ENCODE data around the gene WASHC4.
"Not testable (repeated sequence)": the region's sequence is repeated elsewhere in the genome, so short reads cannot be mapped to it uniquely, and the experiment has no call there.

WASHC4 gene

DNA sequence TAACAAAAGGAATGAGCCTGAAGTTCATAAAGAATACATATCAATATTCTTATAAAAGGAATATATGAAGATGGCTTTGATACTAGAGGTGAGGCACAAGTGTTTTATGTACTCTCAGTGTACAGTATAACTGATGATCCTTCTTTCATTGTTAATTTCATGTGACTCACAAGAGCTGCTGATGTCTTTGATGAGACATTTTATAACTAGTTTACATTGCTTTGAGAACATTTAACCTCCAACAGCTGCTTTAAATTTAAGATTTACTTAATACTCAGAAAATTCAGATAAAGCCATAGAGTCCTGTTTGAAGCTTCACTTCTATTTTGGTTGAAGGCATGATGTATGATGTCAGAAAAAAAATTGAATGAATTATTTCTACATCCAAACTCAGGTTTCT is 59.8 kb downstream of the WASHC4 start:
- no peak for DNase-seq (ENCODE audit: low read depth)

DNA sequence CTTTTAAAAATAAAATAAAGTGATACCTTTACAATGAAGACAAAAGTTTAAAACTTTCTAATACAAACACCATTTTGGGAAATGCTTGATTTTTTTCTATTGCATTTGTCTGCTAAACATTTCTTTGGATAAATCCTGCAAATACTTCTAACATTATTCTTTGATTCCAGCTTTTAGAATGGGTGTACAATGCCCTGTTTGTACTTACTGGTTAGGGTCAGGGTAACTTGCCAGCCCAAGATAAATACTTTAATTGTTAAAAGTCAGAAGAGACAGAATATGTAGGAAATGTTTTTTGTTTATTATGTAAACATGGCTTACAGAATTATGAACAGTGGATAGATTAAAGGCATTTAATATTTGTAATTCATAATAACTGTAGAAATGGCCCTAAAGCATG is 60.5 kb downstream of the WASHC4 start:
- no peak for DNase-seq (ENCODE audit: low read depth)

DNA sequence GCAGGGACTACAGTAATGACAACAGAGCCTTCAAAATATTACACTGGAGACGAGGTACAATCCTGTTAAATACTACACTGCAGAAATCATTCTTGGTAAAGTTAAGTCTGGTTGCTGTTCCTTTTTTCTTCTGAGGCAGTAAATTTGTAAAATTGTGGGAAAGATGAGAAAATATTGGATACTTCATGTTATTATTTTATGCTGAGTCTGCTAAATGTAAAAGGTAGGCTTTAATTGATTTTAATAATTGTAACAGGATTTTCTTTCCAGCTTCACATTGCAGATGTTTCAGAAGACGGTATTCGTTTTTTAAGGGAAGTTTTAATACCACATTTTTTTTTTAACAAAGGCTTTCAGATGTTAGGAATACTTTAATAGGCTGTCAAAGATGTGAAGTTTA is 62.6 kb downstream of the WASHC4 start:
- DNase-seq (ENCODE audit: low read depth), result no peak

DNA sequence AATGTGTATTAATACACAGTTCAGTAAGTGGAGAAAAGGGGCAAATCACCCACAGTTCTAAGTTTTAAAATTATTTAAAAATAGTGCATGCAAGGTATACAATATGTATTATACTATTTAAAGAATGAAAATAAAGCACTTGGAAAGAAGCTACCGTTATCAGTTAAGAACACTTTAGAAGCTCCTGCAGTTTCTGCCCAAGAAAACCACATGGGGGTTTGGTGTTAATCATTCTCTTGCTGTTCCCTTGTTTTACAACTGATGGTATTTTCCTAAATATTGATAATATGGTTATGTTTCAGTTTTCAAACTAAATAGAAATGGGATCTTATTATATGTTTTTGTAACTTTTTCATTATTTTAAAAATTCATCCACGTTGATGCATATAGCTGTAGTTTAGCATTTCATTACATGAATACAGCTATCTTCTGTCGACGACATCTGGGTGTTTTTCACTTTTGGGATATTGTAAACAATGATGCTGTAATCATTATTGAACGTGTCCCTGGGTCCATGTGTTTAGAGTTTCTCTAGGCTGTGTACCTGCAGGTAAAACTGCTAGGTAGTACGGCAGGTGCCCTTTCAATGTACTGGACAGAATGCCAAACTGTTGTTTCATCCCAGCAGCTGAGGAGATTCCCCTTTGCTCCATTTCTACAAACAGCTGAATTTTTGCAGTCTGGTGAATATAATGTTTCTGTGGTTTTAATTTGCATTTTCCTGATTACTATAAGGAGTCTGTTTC is 64.3 kb downstream of the WASHC4 start:
- no peak for DNase-seq (ENCODE audit: low read depth)

DNA sequence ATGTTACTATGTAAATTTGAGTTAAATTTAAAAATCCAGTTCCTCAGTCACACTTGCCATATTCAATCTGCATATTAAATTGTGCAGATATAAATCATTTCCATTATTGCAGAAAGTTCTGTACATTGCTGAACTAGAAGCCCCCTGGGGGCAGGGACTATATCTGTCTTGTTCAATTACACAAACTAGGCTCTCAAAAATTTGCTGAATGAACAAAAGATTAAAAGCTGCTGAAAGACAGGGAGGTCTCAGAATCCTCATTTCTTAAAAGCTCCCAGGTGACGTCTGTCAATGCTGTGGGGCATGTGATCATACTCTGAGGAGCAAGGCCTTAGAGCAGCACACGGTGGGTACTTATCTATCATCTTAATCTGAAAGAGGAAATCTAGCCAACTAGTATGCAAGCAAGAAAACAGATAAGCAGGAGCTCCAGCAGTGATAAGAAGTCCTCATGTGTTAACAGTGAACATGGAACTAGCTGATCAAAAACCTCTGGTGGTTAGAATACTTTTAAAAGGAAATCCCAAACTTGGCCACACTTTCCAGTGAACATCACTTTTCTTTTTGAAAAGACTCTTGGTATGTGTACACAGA is 68.0 kb downstream of the WASHC4 start:
- DNase-seq (ENCODE audit: low read depth), result no peak

DNA sequence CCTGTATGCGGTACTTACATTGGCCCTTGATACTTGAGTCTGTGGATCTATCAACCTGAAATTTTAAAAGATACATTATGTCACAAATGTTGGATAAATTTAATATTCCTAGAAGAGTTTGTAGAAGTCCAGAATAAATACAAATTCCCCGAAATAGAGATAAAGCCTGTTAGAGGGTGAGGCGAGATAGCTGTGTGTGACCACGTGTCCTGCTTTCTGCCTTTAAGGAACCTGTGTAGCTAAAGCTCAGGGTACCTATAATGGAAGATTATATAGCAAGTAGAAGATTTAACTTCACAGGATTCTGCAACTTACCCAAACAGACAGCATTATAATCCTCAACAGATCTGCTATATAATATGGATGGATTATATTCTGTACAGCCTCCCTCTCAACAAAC is 69.7 kb downstream of the WASHC4 start:
- DNase-seq (ENCODE audit: low read depth), result no peak

DNA sequence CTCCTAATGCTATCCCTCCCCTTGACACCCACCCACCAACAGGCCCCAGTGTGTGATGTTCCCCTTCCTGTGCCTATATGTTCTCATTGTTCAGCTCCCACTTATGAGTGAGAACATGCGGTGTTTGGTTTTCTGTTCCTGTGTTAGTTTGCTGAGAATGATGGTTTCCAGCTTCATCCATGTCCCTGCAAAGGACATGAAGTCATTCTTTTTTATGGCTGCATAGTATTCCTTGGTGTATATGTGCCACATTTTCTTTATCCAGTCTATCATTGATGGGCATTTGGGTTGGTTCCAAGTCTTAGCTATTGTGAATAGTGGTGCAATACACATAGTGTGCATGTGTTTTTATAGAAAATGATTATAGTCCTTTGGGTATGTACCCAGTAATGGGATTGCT is 71.6 kb downstream of the WASHC4 start:
- not testable (repeated sequence) for DNase-seq (ENCODE audit: low read depth)

DNA sequence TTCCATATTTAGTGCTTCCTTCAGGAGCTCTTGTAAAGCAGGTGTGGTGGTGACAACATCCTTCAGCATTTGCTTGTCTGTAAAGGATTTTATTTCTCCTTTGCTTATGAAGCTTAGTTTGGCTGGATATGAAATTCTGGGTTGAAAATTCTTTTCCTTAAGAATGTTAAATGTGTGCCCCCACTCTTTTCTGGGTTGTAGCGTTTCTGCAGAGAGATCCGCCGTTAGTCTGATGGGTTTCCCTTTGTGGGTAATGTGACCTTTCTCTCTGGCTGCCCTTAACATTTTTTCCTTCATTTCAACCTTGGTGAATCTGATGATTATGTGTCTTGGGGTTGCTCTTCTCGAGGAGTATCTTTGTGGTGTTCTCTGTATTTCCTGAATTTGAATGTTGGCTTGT is 75.9 kb downstream of the WASHC4 start:
- DNase-seq (ENCODE audit: low read depth), result not testable (repeated sequence)

DNA sequence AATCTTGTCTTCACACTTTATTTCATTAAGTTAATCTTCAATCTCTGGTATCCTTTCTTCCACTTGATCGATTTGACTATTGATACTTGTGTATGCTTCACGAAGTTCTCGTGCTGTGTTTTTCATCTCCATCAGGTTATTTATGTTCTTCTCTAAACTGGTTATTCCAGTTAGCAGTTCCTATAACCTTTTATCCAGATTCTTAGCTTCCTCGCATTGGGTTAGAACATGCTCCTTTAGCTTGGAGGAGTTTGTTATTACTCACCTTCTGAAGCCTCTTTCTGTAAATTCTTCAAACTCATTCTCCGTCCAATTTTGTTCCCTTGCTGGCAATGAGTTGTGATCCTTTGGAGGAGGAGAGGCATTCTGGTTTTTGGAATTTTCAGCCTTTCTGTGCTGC is 76.4 kb downstream of the WASHC4 start:
- DNase-seq (ENCODE audit: low read depth), result not testable (repeated sequence)

DNA sequence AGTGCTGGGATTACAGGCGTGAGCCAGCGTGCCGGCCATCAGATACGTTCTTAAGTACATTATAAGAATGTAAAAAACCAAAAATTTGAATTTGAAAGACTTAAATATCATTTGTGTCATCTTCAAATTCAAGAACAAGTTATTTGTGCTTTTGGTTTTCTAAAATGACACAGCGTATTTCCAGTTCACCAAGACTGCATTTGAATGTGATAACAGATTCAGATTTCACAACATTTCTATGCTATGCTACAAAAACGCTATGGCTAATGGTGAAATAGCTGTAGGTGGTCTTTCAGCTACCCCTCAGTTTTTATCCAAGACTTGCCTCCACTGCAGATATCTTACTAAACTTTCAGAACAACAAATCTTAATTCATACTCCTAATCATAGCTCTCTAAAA is 81.8 kb downstream of the WASHC4 start:
- no peak for DNase-seq (ENCODE audit: low read depth)

DNA sequence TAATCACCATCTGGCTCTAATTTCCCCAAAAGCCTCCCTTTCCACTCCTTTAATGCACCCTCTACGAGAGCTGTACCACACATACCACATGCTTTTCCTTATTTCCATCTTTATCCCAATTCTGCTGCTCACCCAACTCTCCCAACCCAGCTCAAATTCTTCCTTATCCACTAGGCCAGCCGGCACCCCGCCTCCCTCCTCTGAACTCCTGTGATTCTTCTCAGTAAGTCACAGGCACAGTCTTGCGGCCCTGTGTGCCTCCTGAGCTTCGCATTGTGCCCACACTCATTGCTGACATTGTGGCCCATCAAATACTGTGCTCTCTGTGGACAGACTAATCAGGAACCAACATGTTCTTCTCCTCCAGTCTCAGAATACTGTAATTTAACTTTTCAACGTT is 83.0 kb downstream of the WASHC4 start:
- DNase-seq (ENCODE audit: low read depth), result no peak

DNA sequence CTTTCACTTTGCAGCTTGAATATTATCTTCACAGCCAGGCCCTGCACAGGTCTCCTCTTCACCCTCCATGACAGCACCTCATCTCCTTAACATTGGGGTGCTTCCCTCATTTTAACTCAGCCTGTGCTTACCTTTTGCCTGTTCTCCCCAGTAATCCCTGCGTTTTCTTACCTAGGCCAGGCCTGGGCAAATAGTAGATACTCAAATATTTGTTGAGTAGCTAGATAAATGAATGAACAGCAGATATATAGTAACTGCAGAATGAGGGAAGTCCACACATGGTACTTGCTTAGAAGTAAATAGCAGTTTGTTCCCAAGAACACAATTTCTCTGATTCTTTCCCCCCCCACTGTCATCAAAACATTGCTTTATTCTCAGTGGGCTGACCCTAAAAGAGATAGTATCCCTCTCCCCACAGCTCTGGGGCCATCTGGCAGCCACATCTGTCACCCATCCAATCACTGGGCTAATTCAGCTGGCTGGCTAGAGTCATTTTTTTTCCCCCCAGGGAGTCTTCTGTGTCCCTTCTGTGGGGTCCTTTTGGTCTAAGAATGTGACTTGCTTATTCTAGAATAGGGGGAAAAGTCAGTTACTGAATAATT is 85.2 kb downstream of the WASHC4 start:
- DNase-seq (ENCODE audit: low read depth), result no peak

DNA sequence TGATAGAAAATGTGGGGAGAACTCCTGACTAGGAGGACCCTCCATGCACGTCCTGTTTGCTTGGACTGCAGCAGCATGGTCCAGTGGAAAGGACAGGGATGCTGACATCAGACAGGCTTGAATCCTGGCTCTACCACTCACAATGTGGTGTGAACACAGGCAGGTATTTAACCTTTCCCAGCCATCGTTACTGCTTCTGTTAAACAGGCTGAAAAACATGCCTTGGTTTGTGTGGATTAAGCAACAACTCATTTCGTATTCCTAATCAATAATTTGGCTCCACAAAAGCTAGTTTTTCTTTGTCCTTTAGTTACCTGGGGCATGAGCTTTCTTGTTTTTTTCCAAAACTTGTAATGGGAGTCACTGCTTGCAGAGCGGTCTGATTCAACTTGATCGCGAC is 87.4 kb downstream of the WASHC4 start:
- DNase-seq (ENCODE audit: low read depth), result no peak

DNA sequence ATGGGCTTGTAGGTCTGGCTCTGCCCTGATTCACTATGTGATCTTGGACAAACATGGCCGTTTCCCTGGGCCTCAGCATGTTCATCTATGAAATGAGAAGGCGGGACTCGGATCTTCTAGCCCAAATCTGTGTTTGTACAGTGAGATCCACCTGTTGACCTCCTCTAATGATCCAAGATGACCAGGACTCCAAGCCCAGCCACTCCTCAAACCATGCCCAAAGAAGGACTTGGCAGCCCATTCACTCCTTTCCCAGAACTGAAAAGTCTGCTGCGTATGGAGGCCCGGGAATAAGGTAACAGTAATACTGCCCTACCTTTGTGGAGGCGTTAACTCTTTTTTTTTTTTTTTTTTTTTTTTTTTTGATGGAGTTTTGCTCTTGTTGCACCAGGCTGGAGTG is 88.6 kb downstream of the WASHC4 start:
- no peak for DNase-seq (ENCODE audit: low read depth)

DNA sequence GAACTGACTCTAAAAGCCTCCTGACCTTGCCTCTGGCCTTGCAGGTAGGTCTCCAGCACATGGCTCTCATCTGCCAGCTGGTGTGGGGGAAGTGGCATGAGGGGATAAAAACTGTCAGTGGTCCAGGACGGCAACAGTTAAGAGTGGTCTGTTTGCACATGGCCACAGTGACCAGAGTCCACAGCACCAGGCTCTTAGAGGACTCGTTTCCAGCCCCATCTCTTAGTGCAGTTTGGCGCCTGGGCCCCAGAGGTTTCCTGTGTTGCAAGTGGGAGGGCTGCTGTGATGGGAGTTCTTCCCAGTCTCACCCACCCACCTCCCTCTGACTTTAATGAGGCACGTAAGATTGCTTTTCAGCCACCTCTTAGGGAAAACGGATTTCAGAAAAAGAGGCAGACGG is 91.4 kb downstream of the WASHC4 start:
- DNase-seq (ENCODE audit: low read depth), result no peak

DNA sequence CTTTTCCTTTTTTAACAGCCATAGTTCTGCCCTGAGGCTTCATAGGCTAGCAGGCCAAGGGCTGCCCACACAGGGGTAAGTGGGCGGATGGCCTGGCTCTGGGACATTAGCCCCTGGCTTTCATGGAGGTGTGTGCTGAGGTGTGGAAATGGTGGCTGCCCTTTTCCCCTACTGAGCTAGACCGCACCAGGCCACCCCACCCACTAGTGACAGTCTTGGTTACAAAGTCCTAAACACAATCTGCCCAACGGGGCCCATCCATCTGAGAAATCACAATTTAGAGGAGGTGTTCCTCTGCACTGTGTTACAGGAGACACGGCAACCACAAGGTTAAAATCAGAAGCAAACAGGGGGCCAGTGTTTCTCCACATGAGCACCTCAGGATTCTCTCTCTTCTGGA is 92.9 kb downstream of the WASHC4 start:
- DNase-seq (ENCODE audit: low read depth), result no peak

DNA sequence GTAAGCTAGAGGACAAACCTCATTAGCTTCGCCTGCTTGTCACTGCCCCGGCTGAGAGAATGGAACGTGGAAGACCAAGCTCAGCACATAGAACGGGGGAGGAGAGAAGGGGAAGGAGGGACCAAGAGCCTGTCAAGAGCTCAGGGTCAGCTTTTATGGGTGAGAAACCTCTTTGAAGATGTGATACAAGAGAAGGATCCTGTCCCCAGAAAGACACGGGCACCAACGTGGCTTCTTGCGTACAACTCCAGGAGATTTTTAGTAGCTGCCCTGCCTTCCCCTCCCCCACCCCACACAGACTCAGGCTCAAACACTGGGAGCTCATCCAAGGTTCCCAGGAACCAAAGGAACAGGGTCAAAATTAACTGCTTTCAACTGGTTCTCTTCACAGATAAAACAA is 93.8 kb downstream of the WASHC4 start:
- DNase-seq (ENCODE audit: low read depth), result no peak

DNA sequence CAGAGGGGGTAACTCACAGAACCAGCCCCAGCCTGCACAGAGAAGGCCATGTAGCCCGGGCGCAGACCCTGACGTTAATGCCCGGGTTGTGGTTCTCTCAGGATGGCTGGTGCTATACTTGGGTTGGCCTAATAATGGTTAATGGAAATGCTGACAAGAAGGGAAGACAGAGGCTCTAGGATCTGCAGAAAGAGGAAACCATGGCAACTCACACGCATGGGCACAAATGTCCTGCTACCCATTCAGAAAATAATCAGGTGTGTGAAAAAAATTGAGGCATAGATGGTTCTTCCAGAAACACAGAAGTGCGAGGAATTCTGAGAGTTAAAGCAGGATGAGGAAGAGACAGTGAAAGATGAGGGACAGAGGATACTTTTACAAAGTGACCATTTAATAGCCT is 94.7 kb downstream of the WASHC4 start:
- no peak for DNase-seq (ENCODE audit: low read depth)

DNA sequence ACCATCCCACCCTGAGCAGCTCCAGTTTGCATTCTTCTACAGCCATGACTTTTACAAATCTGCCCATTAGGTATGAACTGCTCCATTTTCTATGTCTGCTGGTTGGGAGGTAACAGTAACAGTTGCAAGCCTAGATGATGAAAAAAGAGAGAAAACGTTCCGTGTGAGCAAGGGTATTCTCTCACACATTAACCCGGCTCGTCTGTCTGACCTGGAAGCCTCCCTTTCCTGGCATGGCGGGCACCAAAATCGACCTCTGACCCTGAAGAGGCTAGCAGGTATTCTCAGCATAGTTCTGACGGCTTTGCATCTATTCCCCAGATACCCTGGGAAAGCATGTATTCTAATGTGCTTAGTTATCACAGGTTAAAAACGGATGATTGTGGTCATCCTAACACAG is 96.6 kb downstream of the WASHC4 start:
- no peak for DNase-seq (ENCODE audit: low read depth)

DNA sequence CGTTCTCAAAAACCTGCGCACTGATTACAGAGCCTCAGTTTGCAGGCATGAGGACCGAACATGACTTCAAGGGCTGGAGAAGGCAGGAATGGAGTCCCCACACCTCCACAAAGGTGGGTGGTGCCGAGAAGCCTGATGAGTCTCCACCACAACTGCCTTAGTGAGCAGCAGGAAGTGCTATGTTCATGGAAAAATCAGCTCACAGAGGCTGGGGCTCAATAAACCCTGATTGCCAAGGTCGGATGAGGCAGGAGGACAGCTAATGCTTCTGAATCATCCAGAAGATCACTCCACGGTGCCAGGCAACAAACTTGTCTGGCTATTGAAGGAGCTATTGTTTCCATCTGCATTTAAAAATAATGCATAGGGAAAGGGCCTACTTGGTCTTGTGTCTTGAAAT is 97.4 kb downstream of the WASHC4 start:
- DNase-seq (ENCODE audit: low read depth), result no peak

DNA sequence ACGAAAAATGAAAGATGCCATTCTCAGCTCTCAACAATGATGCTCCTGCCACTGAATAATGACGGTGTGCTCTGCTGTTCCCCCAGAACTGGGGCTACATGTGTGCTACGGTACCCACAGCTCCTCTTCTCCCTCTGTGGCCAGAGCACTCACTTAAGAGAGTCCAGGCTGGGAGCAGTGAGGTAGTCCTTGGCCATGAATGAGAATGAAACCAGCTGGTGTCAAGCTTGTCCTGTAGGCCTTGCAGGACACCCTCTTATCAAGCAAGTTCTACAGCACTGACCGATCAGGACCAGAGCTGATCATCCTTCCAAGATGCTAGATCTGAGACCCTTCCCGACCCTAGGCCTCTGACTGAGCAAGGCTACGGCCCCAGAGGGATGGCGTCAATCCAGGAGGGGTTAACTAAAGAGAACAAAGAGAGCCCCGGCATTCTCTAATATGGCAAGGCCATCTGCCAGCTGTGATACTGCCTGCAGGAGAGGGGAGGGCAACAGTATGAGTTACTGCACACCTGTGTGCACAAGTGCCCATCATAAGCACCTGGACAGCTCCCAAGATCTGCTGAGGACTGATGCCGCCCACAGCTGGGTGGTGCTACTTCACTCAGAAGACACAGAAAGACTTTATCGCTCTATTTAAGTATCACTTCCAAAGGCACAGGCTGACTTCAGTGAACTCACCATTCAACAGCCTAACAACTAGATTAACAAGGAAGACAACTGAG is 98.0 kb downstream of the WASHC4 start:
- DNase-seq (ENCODE audit: low read depth), result no peak

DNA sequence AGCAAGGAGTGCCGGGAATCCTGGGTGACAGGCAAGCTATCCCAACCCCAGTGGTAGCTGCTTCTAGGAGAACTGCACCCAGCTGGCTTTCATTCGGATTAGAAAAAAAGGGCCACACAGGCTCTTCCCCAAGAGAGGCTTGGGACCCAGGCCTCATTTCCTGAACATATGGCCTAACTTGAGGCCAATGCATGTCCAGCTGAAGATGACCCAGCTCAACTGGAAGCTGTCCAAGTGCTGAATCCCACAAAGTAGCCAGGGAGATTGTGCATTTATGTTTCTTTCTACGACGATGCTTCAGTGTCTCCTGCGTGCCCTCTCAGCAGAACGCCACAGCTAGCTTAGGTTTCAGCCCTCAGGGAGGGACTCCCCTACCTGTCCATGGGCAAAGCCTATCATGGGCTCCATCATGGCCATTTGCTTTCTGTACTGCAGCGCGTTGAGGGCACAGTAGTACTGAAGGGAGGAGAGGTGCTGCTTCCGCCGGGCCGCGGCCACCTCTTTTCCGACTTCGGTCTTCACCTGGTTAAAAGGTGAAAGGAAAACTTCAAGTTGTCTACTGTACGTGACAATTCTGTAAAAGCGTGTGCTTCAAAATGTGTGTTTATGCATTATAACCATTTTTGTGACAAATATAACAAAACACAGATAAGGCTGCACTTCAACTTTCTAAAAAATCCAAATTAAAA is 99.3 kb downstream of the WASHC4 start:
- DNase-seq (ENCODE audit: low read depth), result no peak

DNA sequence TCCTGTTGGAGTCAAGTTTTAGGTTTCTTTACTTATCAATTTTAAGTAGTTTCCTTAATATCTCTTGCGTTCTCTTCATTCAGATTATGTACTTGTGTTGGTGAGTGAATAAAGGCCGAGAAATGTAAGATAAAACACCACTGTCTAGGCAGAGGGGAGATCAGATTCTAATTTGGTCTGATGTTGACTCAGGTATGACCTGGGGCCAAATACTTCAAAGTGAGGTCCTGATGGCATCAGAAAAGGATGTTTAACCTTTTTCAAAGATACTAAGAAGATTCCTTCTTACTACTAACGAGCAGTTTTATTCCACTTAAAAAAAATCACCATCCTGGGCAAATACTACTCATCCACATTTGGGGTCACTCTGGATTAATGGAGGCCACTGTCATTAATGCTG is 101.6 kb downstream of the WASHC4 start:
- no peak for DNase-seq (ENCODE audit: low read depth)

Data from stimulated activated CD8-positive, alpha-beta memory T cell treated with anti-CD3 and anti-CD28 coated beads, Interleukin-7, amount 100 ng/mL, for 24 hours (primary cell).